Activated B cell treated with CpG ODN at 0.5 μM for 24 hours (primary cell): ENCODE measurements around the gene DPP8. TPM values are rescaled to one million over a fixed set of nuclear protein-coding genes. Genes with fewer than 3 reads are reported as not detected.

Experiments
- ATAC-seq: fragments of 200-7000 bp; cut with Tn5 transposase; one replicate; pipeline ENCODE4 v1.10.0; 2021; ENCODE audit warnings: low read depth, mild to moderate bottlenecking, moderate library complexity
- CTCF ChIA-PET: fragments of 350-600 bp; sonication (Branson Sonifier 250); formaldehyde crosslinking; loops from one replicate; lab custom pipeline; 2021; ENCODE audit warnings: antibody characterized with exemption; lab: Charles Lee
- POLR2A ChIA-PET: fragments of 350-600 bp; sonication (Branson Sonifier 250); formaldehyde crosslinking; loops from one replicate; lab custom pipeline; 2021; ENCODE audit warnings: antibody characterized with exemption; lab: Charles Lee
- DNase-seq: peaks from one replicate; pipeline ENCODE4 v3.0.0; 2022
- H3K27ac Mint-ChIP-seq: one replicate; pipeline ENCODE4 v1.8.0; 2020; ENCODE audit warnings: mixed read lengths
- H3K27me3 Mint-ChIP-seq: one replicate; pipeline ENCODE4 v1.8.0; 2021; ENCODE audit warnings: mixed read lengths
- H3K36me3 Mint-ChIP-seq: one replicate; pipeline ENCODE4 v1.8.0; 2021; ENCODE audit warnings: low read depth, mixed read lengths
- H3K4me1 Mint-ChIP-seq: one replicate; pipeline ENCODE4 v1.8.0; 2021; ENCODE audit warnings: mixed read lengths
- H3K4me3 Mint-ChIP-seq: one replicate; pipeline ENCODE4 v1.8.0; 2020; ENCODE audit warnings: mild to moderate bottlenecking, mixed read lengths
- H3K9me3 Mint-ChIP-seq: one replicate; pipeline ENCODE4 v1.8.0; 2020; ENCODE audit warnings: mixed read lengths
- CTCF ChIP-seq: fragments of 200-600 bp; IDR thresholded peaks from one replicate; pipeline ENCODE4 v1.8.0; 2022; ENCODE audit warnings: antibody characterized with exemption, mild to moderate bottlenecking
- intact Hi-C: fragments of 100-400 bp; cut with micrococcal nuclease; formaldehyde crosslinking; loops from one replicate; pipeline ENCODE4 v1.15.1; 2024
- total RNA-seq: library from RNA; stranded (reverse); gene quantifications from 2 replicates; pipeline ENCODE4 v1.2.3, GENCODE V29; 2022

The DPP8 gene
- total RNA-seq, 1 donor from 2014 or later = 52.2 TPM

GRCh38 chr15:65410036-65410435 is 107.5 kb downstream of the DPP8 start:
- intact Hi-C loops = no loop called here

GRCh38 chr15:65409036-65409631 is 108.4 kb downstream of the DPP8 start:
- no peak for DNase-seq
- H3K27ac Mint-ChIP-seq = no peak overlapping the region
- peaks cover 12% of the 10 kb centered on the region for H3K4me1 Mint-ChIP-seq
- intact Hi-C loops = no loop called here
- CTCF ChIA-PET = no interaction called here
- no peak overlapping the region for H3K4me3 Mint-ChIP-seq
- peaks cover 25% of the 10 kb centered on the region for H3K27me3 Mint-ChIP-seq
- H3K36me3 Mint-ChIP-seq = no peaks in the 10 kb centered on the region
- TF ChIP-seq CTCF = no peak
- POLR2A ChIA-PET = no interaction called here
- H3K9me3 Mint-ChIP-seq = no peaks in the 10 kb centered on the region
- ATAC-seq = peak; percentile 57

More at GRCh38 chr15:65410036-65410435, 107.5 kb downstream of the DPP8 start:
- Mint-ChIP-seq H3K36me3 (no peaks in the 10 kb centered on the region), H3K27ac (no peak overlapping the region), H3K27me3 (peaks cover 19% of the 10 kb centered on the region), H3K4me3 (no peak overlapping the region), H3K4me1 (peaks cover 12% of the 10 kb centered on the region), H3K9me3 (no peaks in the 10 kb centered on the region)
- no peak for TF ChIP-seq CTCF
- no peak for DNase-seq
- CTCF ChIA-PET = no interaction called here
- no peak for ATAC-seq
- POLR2A ChIA-PET = no interaction called here

GRCh38 chr15:65408324-65409035 is 109.0 kb downstream of the DPP8 start:
- Mint-ChIP-seq H3K27ac (no peak overlapping the region), H3K27me3 (peaks cover 28% of the 10 kb centered on the region), H3K4me1 (peaks cover 12% of the 10 kb centered on the region), H3K36me3 (no peaks in the 10 kb centered on the region), H3K9me3 (no peaks in the 10 kb centered on the region), H3K4me3 (no peak overlapping the region)
- ChIA-PET CTCF (no interaction called here), POLR2A (no interaction called here)
- no peak for TF ChIP-seq CTCF
- DNase-seq (no peak), ATAC-seq (no peak)
- intact Hi-C loops = no loop called here

GRCh38 chr15:65406424-65407000 is 111.0 kb downstream of the DPP8 start:
- intact Hi-C loops = no loop called here
- Mint-ChIP-seq H3K4me1 (peaks cover 12% of the 10 kb centered on the region), H3K9me3 (no peaks in the 10 kb centered on the region), H3K27me3 (peaks cover 33% of the 10 kb centered on the region), H3K36me3 (no peaks in the 10 kb centered on the region), H3K27ac (no peak overlapping the region), H3K4me3 (no peak overlapping the region)
- ChIA-PET POLR2A (no interaction called here), CTCF (no interaction called here)
- DNase-seq (no peak), ATAC-seq (no peak)
- no peak for TF ChIP-seq CTCF

GRCh38 chr15:65405791-65406423 is 111.6 kb downstream of the DPP8 start:
- Mint-ChIP-seq H3K36me3 (no peaks in the 10 kb centered on the region), H3K4me1 (peaks cover 12% of the 10 kb centered on the region), H3K27ac (no peak overlapping the region), H3K9me3 (no peaks in the 10 kb centered on the region), H3K4me3 (no peak overlapping the region), H3K27me3 (peaks cover 36% of the 10 kb centered on the region)
- CTCF ChIA-PET = no interaction called here
- no peak for TF ChIP-seq CTCF
- intact Hi-C loops = no loop called here
- no peak for DNase-seq
- no peak for ATAC-seq
- POLR2A ChIA-PET = no interaction called here
